IMR-90 (cell line): ENCODE results near the gene ABTB2. TPM values are rescaled to one million over a fixed set of nuclear protein-coding genes. Genes with fewer than 3 reads are reported as not detected.

Source experiments
- ATAC-seq: fragments of 200-7000 bp; cut with Tn5 transposase; 2 replicates; pipeline ENCODE4 v1.9.1; 2020; ENCODE audit warnings: low read depth, mild to moderate bottlenecking, moderate library complexity
- BruUV-seq: library from RNA; stranded (reverse); fragments of 400-500 nt; replicated peaks from 2 replicates; lab custom pipeline; 2021; lab: Mats Ljungman, UMichigan
- CTCF ChIA-PET: fragments of 300-600 bp; formaldehyde crosslinking; extraction: SDS; loops from one replicate; lab custom pipeline; 2021; ENCODE audit warnings: antibody characterized with exemption; lab: Yijun Ruan, JAX
- POLR2A ChIA-PET: fragments of 300-600 bp; sonication (Branson Sonifier 250); formaldehyde crosslinking; loops from one replicate; lab custom pipeline; 2022; ENCODE audit warnings: antibody characterized with exemption; ENCODE audit not compliant: unreplicated experiment; lab: Charles Lee
- DNase-seq: peaks from one replicate; pipeline ENCODE4 v3.0.0; 2013
- H2AFZ ChIP-seq: replicated peaks from 2 replicates; pipeline ENCODE3; 2013; ENCODE audit warnings: low read length, mild to moderate bottlenecking; ENCODE audit not compliant: poor library complexity
- H2AK5ac ChIP-seq: 2 replicates; pipeline ENCODE4 v1.6.1; 2013; ENCODE audit warnings: low read depth, low read length, inconsistent platforms
- H2AK9ac ChIP-seq: replicated peaks from 2 replicates; pipeline ENCODE3; 2013; ENCODE audit warnings: mild to moderate bottlenecking, low read depth, low read length, moderate library complexity; ENCODE audit not compliant: poor library complexity
- H2BK120ac ChIP-seq: 2 replicates; pipeline ENCODE4 v1.6.1; 2013; ENCODE audit warnings: low read depth, low read length, inconsistent platforms
- H2BK15ac ChIP-seq: 3 replicates; pipeline ENCODE4 v1.6.1; 2013; ENCODE audit warnings: low read depth, low read length, inconsistent platforms
- H2BK20ac ChIP-seq: 2 replicates; pipeline ENCODE4 v1.6.1; 2013; ENCODE audit warnings: low read depth, mild to moderate bottlenecking, inconsistent platforms, low read length, moderate library complexity
- H2BK5ac ChIP-seq: 2 replicates; pipeline ENCODE4 v1.6.1; 2013; ENCODE audit warnings: mild to moderate bottlenecking, low read depth, low read length, inconsistent platforms; ENCODE audit not compliant: poor library complexity, severe bottlenecking
- H3K14ac ChIP-seq: replicated peaks from 2 replicates; pipeline ENCODE4 v1.6.1; 2013; ENCODE audit warnings: low read depth, low read length, inconsistent platforms
- H3K18ac ChIP-seq: 2 replicates; pipeline ENCODE4 v1.6.1; 2013; ENCODE audit warnings: low read depth, low read length, control low read depth
- H3K23ac ChIP-seq: 2 replicates; pipeline ENCODE4 v1.6.1; 2013; ENCODE audit warnings: low read depth, low read length, inconsistent platforms
- H3K27ac ChIP-seq: 2 replicates; pipeline ENCODE4 v1.5.1; 2013; ENCODE audit warnings: mild to moderate bottlenecking, control low read depth, low read length; ENCODE audit not compliant: insufficient read depth
- H3K27me3 ChIP-seq: 2 replicates; pipeline ENCODE4 v1.6.1; 2013; ENCODE audit warnings: low read length; ENCODE audit not compliant: control insufficient read depth, insufficient read depth
- H3K36me3 ChIP-seq: 2 replicates; pipeline ENCODE4 v1.6.1; 2013; ENCODE audit warnings: low read length, mixed read lengths; ENCODE audit not compliant: control insufficient read depth, insufficient read depth
- H3K4ac ChIP-seq: 2 replicates; pipeline ENCODE4 v1.6.1; 2013; ENCODE audit warnings: low read depth, low read length, inconsistent platforms
- H3K4me1 ChIP-seq: 2 replicates; pipeline ENCODE4 v1.6.1; 2013; ENCODE audit warnings: low read length, mixed read lengths; ENCODE audit not compliant: control insufficient read depth, insufficient read depth
- H3K4me2 ChIP-seq: 2 replicates; pipeline ENCODE4 v1.6.1; 2013; ENCODE audit warnings: low read depth, mild to moderate bottlenecking, control low read depth, low read length, moderate library complexity
- H3K4me3 ChIP-seq: 2 replicates; pipeline ENCODE4 v1.5.1; 2013; ENCODE audit warnings: low read depth, mild to moderate bottlenecking, control low read depth, low read length, moderate library complexity; ENCODE audit not compliant: insufficient read depth
- H3K56ac ChIP-seq: 2 replicates; pipeline ENCODE4 v1.6.1; 2013; ENCODE audit warnings: low read length, inconsistent platforms; ENCODE audit not compliant: insufficient read depth; ENCODE audit errors: extremely low read depth
- H3K79me1 ChIP-seq, 2 experiments: 2 replicates each; pipeline ENCODE4 v1.6.1; 2013; ENCODE audit warnings: low read length in 2 of 2, inconsistent platforms in 1 of 2, low read depth in 1 of 2
- H3K9ac ChIP-seq: 2 replicates; pipeline ENCODE4 v1.6.1; 2013; ENCODE audit warnings: low read depth, low read length, control low read depth
- H3K9me1 ChIP-seq: 2 replicates; pipeline ENCODE4 v1.6.1; 2013; ENCODE audit warnings: low read length, inconsistent platforms; ENCODE audit not compliant: insufficient read depth
- H3K9me3 ChIP-seq: 2 replicates; pipeline ENCODE4 v1.6.1; 2013; ENCODE audit warnings: low read length; ENCODE audit not compliant: control insufficient read depth, insufficient read depth
- H4K20me1 ChIP-seq: 2 replicates; pipeline ENCODE4 v1.6.1; 2013; ENCODE audit warnings: low read length, inconsistent platforms; ENCODE audit not compliant: insufficient read depth
- H4K5ac ChIP-seq: 2 replicates; pipeline ENCODE4 v1.6.1; 2013; ENCODE audit warnings: mild to moderate bottlenecking, low read depth, low read length, control low read depth
- H4K8ac ChIP-seq, 2 experiments: 2 replicates each; pipeline ENCODE4 v1.6.1; 2013; ENCODE audit warnings: low read depth in 2 of 2, low read length in 2 of 2, control low read depth in 1 of 2, inconsistent platforms in 1 of 2
- H4K91ac ChIP-seq: 2 replicates; pipeline ENCODE4 v1.6.1; 2013; ENCODE audit warnings: low read depth, low read length, inconsistent platforms; ENCODE audit not compliant: insufficient read depth
- BHLHE40 ChIP-seq: fragments of 150-350 bp; IDR thresholded peaks from 2 replicates; pipeline ENCODE4 v1.6.1; 2016; ENCODE audit warnings: mild to moderate bottlenecking, low read depth, low read length
- CEBPB ChIP-seq: IDR thresholded peaks from 2 replicates; pipeline ENCODE4 v1.6.1; 2012; ENCODE audit warnings: low read depth, low read length, improper control_type of control experiment
- CHD1 ChIP-seq: IDR thresholded peaks from 2 replicates; pipeline ENCODE4 v1.6.1; 2012; ENCODE audit warnings: low read depth, low read length, improper control_type of control experiment
- CTCF ChIP-seq: conservative IDR thresholded peaks from 2 replicates; pipeline ENCODE4 v1.5.1; 2012; ENCODE audit warnings: mild to moderate bottlenecking, low read depth, low read length, improper control_type of control experiment
- ELK1 ChIP-seq: fragments of 150-350 bp; IDR thresholded peaks from 2 replicates; pipeline ENCODE4 v1.6.1; 2016; ENCODE audit warnings: low read depth, mild to moderate bottlenecking, low read length, moderate library complexity, borderline replicate concordance
- FOS ChIP-seq: fragments of 150-350 bp; IDR thresholded peaks from 2 replicates; pipeline ENCODE4 v1.6.1; 2016; ENCODE audit warnings: low read depth, low read length
- MAFK ChIP-seq: IDR thresholded peaks from 2 replicates; pipeline ENCODE4 v1.6.1; 2012; ENCODE audit warnings: low read depth, low read length, improper control_type of control experiment
- MAZ ChIP-seq: IDR thresholded peaks from 2 replicates; pipeline ENCODE4 v1.6.1; 2012; ENCODE audit warnings: low read depth, mild to moderate bottlenecking, low read length, improper control_type of control experiment, moderate library complexity, borderline replicate concordance
- MXI1 ChIP-seq: IDR thresholded peaks from 2 replicates; pipeline ENCODE4 v1.6.1; 2012; ENCODE audit warnings: low read depth, mild to moderate bottlenecking, low read length, moderate library complexity, borderline replicate concordance
- NFE2L2 ChIP-seq: fragments of 150-350 bp; IDR thresholded peaks from 2 replicates; pipeline ENCODE4 v1.6.1; 2016; ENCODE audit warnings: low read depth, mild to moderate bottlenecking, low read length
- POLR2A ChIP-seq: IDR thresholded peaks from 2 replicates; pipeline ENCODE4 v1.6.1; 2012; ENCODE audit warnings: mild to moderate bottlenecking, low read depth, low read length
- RAD21 ChIP-seq: IDR thresholded peaks from 2 replicates; pipeline ENCODE4 v1.6.1; 2012; ENCODE audit warnings: low read length, improper control_type of control experiment
- RCOR1 ChIP-seq: IDR thresholded peaks from 2 replicates; pipeline ENCODE4 v1.6.1; 2012; ENCODE audit warnings: mild to moderate bottlenecking, low read length, improper control_type of control experiment; ENCODE audit not compliant: insufficient replicate concordance
- RFX5 ChIP-seq: IDR thresholded peaks from 2 replicates; pipeline ENCODE4 v1.8.0; 2012; ENCODE audit warnings: low read depth, mild to moderate bottlenecking, low read length, moderate library complexity
- SMC3 ChIP-seq: fragments of 150-350 bp; IDR thresholded peaks from 2 replicates; pipeline ENCODE4 v1.6.1; 2016; ENCODE audit warnings: low read depth, mild to moderate bottlenecking, antibody characterized with exemption, low read length, moderate library complexity
- WGBS, 2 experiments: methylation state at CpG; one replicate each; pipeline versions ENCODE4 v1.1.5 to v1.1.7; 2013; ENCODE audit warnings: missing lambda C conversion rate in 2 of 2; ENCODE audit not compliant: insufficient read length in 1 of 2; ENCODE audit errors: extremely low coverage in 2 of 2; 5-methylcytosine and 5-hydroxymethylcytosine counted together
- dilution Hi-C: fragments of 300-500 bp; cut with HindIII; formaldehyde crosslinking; loops from one replicate; pipeline ENCODE4 v1.14.3; 2018; ENCODE audit warnings: low sequenced_read_pairs; ENCODE audit not compliant: unreplicated experiment
- in situ Hi-C: fragments of 300-500 bp; cut with MboI; formaldehyde crosslinking; loops from 3 replicates; pipeline ENCODE4 v1.14.3; 2019; ENCODE audit warnings: low sequenced_read_pairs, inconsistent platforms, mixed read lengths
- intact Hi-C: fragments of 100-400 bp; cut with micrococcal nuclease; formaldehyde crosslinking; loops from 2 replicates; pipeline ENCODE4 v1.10.0; 2022
- polyA plus RNA-seq, 3 experiments: library from polyadenylated mRNA; depleted of rRNA; stranded (reverse); fragments of >200 nt; gene quantifications; 2 replicates each; pipeline ENCODE4 v1.2.3, GENCODE V29; 2012; ENCODE audit warnings: low replicate concordance in 1 of 3
- total RNA-seq: library from RNA; depleted of rRNA; stranded (reverse); fragments of >200 nt; gene quantifications from 2 replicates; pipeline ENCODE4 v1.2.3, GENCODE V29; 2012
- TF ChIP-seq, protein P1 (sequence below): fragments of 150-350 bp; IDR thresholded peaks from 2 replicates; pipeline ENCODE4 v1.6.1; 2017; ENCODE audit warnings: mild to moderate bottlenecking, antibody characterized with exemption, low read length, low read depth

ABTB2 gene
- total and polyA plus RNA-seq, 2 of the 4 experiments (the other 2 are of a cell fraction) = 0.18 to 2.0 TPM

GRCh38 chr11:34249439-34249838 is 108.4 kb downstream of the ABTB2 start:
- Histone ChIP-seq H4K5ac (no peak overlapping the region), H3K9ac (no peak overlapping the region), H2AK9ac (no peak overlapping the region), H2BK120ac (no peak overlapping the region), H3K9me3 (no peaks in the 10 kb centered on the region), H4K91ac (no peak overlapping the region), H3K4me2 (no peak overlapping the region), H3K23ac (no peak overlapping the region), H2AK5ac (no peak overlapping the region), H3K79me1 (no peaks in the 10 kb centered on the region), H3K4ac (no peak overlapping the region), H3K4me3 (no peak overlapping the region), H2BK15ac (no peak overlapping the region), H4K20me1 (no peaks in the 10 kb centered on the region), H3K27me3 (peaks cover 4% of the 10 kb centered on the region; the same call in 1 of the 2 replicates), H2BK20ac (no peak overlapping the region), H3K4me1 (peaks cover 5% of the 10 kb centered on the region; the same call in 1 of the 2 replicates), H3K18ac (no peak overlapping the region), H3K27ac (no peak overlapping the region), H3K56ac (no peak overlapping the region), H3K36me3 (no peaks in the 10 kb centered on the region), H2BK5ac (no peak overlapping the region), H4K8ac (no peak overlapping the region), H2AFZ (no peak overlapping the region), H3K14ac (no peak overlapping the region), H3K9me1 (peaks cover 6% of the 10 kb centered on the region; the same call in 1 of the 2 replicates)
- DNase-seq (no peak), ATAC-seq (no peak)
- ChIA-PET POLR2A (no interaction called here), CTCF (interaction anchor here (0.6 to 1.1 kb wide), 2 partner anchors 75 to 495 kb away, joined by 3 read pairs; no protein-coding TSS in a partner anchor)
- intact Hi-C loops = no loop called here
- in situ Hi-C loops = no loop called here
- no TSS peak for BruUV-seq
- dilution Hi-C loops = no loop called here
- TF ChIP-seq CTCF (no peak), NFE2L2 (no peak), FOS (no peak), ELK1 (no peak), MXI1 (no peak), MAZ (no peak), CHD1 (no peak), MAFK (no peak), RCOR1 (no peak), SMC3 (no peak), BHLHE40 (no peak), RFX5 (no peak), POLR2A (no peak), CEBPB (no peak), RAD21 (no peak)
- TF ChIP-seq, protein P1, sequence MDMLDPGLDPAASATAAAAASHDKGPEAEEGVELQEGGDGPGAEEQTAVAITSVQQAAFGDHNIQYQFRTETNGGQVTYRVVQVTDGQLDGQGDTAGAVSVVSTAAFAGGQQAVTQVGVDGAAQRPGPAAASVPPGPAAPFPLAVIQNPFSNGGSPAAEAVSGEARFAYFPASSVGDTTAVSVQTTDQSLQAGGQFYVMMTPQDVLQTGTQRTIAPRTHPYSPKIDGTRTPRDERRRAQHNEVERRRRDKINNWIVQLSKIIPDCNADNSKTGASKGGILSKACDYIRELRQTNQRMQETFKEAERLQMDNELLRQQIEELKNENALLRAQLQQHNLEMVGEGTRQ = no peak
- no CpG with 5 or more reads among the region's 3 CpGs for WGBS, 2 experiments
